Lower leg skin (tissue), 3 donors: ENCODE data around the gene B3GNT4.

Experiments used
- POLR2A ChIP-seq, 2 donors: fragments of 450-650 bp; IDR thresholded peaks; one replicate each; pipeline ENCODE4 v1.6.1; 2016 to 2017; ENCODE audit warnings: antibody characterized with exemption in 2 of 2, mild to moderate bottlenecking in 1 of 2, moderate library complexity in 1 of 2
- TF ChIP-seq, protein P1 (sequence below), 3 donors: fragments of 450-650 bp; IDR thresholded peaks; one replicate each; pipeline ENCODE4 v1.5.1; 2016; ENCODE audit warnings: antibody characterized with exemption in 3 of 3, mild to moderate bottlenecking in 3 of 3, moderate library complexity in 2 of 3

DNA sequence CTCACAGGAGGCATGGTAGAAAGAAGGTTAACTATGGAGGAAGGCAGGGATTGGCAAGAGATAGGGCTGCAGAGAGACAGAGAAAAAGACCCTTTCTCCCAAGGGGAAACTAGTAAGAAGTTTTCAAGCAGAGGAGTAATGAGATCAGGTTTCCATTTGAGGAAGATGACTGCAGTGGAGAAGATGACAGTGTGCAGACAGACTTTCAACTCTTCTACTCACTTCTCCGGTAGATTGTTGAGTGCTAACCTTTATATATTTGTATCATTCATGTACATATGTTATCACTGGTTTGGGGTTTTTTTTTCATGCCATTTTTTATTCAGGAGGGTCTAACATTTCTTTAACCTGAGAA, 5.9 kb upstream of the B3GNT4 start:
- TF ChIP-seq, protein P1, sequence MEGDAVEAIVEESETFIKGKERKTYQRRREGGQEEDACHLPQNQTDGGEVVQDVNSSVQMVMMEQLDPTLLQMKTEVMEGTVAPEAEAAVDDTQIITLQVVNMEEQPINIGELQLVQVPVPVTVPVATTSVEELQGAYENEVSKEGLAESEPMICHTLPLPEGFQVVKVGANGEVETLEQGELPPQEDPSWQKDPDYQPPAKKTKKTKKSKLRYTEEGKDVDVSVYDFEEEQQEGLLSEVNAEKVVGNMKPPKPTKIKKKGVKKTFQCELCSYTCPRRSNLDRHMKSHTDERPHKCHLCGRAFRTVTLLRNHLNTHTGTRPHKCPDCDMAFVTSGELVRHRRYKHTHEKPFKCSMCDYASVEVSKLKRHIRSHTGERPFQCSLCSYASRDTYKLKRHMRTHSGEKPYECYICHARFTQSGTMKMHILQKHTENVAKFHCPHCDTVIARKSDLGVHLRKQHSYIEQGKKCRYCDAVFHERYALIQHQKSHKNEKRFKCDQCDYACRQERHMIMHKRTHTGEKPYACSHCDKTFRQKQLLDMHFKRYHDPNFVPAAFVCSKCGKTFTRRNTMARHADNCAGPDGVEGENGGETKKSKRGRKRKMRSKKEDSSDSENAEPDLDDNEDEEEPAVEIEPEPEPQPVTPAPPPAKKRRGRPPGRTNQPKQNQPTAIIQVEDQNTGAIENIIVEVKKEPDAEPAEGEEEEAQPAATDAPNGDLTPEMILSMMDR (IDR thresholded peaks at IDR 0.05) = no peak
- TF ChIP-seq POLR2A (IDR thresholded peaks at IDR 0.05) = no peak
